HFF-Myc (cell line): ENCODE data around the gene EFNA1.
A peak's percentile ranks its signal among the peaks of the same experiment; 100 is the strongest.

Experiments used
- DNase-seq: peaks from one replicate; pipeline ENCODE4 v3.0.0-alpha.2; 2011; ENCODE audit warnings: low read depth; ENCODE audit errors: extremely low read depth
- H3K4me3 ChIP-seq: replicated peaks from 2 replicates; pipeline ENCODE4 v1.5.1; 2011; ENCODE audit warnings: low read depth, mild to moderate bottlenecking, control low read depth, low read length
- TF ChIP-seq, protein P1 (sequence below): IDR thresholded peaks from 2 replicates; pipeline ENCODE4 v1.5.1; 2012; ENCODE audit warnings: mild to moderate bottlenecking, low read depth, low read length, control low read depth; ENCODE audit errors: missing control alignments

Gene EFNA1

DNA sequence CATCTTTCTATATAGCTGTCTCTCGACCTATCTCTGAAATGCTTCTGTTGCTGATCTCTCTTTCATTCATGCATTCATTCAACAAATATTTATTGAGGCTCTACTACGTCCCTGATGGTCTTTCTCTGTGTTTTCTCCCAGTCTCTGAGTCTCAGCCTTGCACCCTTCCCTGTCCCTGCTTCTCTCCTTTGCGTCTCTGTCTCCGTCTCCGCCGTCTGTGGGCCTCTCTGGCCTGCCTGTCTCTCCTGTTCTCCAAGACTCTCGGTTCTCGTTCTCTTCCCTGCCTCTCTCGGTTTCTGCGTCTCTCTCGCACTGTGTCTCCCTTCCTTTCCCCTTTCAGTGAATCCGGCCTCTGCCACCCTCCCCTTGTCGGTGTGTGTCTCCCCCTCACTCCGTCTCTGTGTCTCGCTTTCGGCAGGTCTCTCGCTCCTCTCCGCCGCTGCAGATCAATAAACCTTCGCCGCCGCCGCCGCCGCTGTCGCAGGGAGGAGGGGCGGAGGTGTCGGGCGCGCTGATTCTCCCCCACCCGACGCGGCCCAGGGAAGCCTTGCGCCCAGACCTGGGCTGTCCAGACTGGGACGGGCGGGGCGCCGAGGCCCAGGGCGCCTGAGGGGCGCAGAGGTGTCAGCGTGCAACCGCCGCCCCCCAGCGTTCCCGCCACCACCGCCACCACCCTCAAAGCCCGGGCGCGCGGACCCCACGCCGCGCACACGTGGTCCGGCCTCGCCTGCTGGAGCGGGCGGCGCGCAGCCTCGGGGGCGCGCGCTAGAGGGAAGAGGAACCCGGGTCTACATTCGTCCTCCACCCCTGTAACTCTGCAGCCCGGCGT is 46.0 kb upstream of the EFNA1 start:
- TF ChIP-seq, protein P1, sequence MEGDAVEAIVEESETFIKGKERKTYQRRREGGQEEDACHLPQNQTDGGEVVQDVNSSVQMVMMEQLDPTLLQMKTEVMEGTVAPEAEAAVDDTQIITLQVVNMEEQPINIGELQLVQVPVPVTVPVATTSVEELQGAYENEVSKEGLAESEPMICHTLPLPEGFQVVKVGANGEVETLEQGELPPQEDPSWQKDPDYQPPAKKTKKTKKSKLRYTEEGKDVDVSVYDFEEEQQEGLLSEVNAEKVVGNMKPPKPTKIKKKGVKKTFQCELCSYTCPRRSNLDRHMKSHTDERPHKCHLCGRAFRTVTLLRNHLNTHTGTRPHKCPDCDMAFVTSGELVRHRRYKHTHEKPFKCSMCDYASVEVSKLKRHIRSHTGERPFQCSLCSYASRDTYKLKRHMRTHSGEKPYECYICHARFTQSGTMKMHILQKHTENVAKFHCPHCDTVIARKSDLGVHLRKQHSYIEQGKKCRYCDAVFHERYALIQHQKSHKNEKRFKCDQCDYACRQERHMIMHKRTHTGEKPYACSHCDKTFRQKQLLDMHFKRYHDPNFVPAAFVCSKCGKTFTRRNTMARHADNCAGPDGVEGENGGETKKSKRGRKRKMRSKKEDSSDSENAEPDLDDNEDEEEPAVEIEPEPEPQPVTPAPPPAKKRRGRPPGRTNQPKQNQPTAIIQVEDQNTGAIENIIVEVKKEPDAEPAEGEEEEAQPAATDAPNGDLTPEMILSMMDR = no peak
- no peak for DNase-seq
- H3K4me3 ChIP-seq = no peak overlapping the region

DNA sequence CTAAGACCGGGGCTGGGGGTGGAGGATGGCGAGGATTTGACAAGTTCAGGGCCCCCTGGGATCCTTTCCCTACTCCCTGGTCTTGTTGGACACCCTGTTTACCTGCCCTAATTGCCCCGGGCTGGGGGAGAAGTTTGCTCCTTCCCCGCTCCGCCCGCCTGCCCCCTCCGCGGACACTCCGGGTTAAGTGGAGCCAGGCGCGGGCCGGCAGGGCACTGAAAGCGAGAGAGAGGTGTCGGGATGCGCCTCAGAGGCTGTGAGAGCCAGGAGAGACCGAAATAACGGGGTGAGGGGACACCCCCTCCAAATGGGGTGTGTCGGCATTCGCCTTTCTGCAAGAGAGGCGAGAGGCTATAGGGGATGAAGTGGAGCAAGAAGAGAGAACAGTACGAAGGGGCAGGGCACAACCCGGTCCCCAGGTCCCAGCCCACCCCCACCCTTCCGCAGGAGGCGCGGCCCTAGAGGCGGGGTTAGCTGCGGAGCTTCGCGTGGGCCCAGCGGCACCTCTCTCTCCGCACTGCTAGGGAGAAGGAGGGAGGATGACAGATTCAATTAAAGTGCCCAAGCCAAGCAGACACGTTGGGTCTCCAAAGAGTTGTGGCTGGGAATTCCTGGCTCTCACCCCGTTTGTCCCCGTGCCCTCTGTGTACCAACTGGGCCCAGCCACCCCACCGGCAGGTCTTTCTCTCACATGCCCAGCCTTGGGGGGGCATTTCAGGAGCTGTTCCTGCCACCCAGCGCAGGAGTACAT is 45.2 kb upstream of the EFNA1 start:
- no peak for DNase-seq
- TF ChIP-seq, protein P1 = no peak
- no peak overlapping the region for H3K4me3 ChIP-seq

DNA sequence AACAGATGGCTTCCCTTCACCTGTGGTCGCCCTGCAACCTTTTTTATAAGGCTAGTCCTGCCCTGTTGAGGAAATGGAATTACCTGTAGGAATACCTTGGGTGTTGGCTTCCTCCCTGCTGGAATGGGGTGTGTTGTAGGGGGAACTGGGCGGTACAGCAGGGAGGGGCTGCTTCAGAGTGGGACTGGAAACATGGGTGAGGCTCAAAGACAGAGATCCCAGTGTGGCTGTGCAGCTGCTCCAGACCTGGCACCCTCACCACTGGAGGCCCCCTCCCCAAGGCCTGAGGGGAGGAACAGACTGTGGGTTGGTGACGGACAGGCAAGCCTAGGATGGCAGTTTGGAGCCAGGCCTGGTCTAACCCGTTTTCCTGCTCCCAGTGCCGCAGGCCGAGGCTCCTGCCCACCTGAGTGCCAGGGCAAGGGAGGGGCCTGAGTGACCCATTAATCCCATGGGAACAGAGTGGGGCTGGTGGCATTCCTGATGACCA is 44.6 kb upstream of the EFNA1 start:
- TF ChIP-seq, protein P1 = no peak
- H3K4me3 ChIP-seq = no peak overlapping the region
- DNase-seq = no peak

DNA sequence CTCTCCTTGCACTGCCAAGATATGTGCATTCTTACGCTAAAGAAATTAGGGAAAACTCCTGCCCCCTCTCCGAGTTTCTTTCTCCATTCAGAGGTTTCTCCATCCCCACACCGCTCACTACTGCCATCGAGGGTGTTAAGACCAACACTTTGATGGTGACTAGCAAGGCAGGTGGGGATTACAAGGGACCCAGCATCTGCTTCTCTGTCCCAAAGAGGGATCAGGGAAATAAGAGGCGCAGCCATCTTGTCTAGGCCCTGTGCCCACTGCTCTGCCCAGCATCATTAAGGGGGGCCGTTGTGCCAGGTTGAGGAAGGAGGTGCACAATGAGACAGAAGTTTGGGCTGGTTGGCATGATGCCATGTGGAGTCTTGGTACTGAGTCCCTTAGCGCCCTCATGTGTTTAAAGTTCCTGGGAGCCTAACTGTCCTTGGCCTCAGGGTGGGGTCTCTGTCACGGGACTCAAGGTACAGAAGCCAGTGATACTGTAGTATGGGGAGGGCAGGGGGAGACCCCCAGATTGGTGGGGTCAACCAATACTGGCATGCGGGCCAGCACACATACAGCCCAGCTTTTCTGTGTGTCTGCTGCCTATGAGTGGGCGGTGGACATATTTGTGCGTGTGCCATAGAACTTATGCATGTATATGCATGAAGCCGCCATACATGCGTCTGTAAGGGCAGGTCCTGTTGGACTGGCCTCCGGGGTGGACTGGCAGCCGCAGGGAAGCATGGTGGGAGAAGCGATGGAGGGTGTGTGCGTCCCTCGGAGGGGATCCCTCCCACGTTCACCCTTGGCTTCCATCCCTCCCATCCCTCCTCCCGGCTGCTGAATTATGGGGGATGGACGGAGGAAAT is 43.6 kb upstream of the EFNA1 start:
- TF ChIP-seq, protein P1 = no peak
- peak overlapping the region; percentile 63 for H3K4me3 ChIP-seq
- DNase-seq = no peak

DNA sequence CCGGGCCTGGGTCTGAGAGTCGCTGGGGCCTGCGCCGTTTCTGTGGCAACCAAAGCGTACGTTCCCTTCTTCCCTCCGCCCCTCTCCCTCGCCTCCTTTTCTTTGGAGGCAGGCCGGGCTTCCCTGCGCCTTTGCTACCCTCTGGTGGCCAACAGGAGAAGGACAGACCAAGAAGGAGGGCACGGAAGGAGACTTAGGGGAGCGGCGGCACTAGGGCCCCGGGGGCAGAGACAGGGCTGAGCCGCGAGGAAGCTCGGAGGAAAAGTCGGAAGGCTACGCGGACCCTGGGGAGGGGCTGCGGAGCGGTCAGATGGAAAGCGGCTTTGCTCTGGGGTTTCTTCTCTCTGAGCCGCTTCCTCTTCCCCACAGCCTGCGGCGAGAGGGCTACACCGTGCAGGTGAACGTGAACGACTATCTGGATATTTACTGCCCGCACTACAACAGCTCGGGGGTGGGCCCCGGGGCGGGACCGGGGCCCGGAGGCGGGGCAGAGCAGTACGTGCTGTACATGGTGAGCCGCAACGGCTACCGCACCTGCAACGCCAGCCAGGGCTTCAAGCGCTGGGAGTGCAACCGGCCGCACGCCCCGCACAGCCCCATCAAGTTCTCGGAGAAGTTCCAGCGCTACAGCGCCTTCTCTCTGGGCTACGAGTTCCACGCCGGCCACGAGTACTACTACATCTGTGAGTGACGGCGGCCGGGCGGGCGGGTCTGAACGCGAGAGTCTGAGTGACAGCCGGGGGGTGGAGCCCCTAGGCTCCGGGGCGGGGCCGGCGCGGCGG is 42.8 kb upstream of the EFNA1 start:
- DNase-seq = peak; percentile 75
- H3K4me3 ChIP-seq = peak overlapping the region; percentile 63

More for the DNA sequence above, 42.8 kb upstream of the EFNA1 start:
- TF ChIP-seq, protein P1 = peak; percentile 88
